HAP-1 (cell line): ENCODE data around the gene ADPRM.

Source experiments
- DNase-seq, 2 experiments: peaks; one replicate each; pipeline ENCODE4 v3.0.0-alpha.2; 2016 to 2020; ENCODE audit warnings: low spot score in 2 of 2
- H3K27me3 ChIP-seq: fragments of 250-450 bp; sonication (Bioruptor Pico); 2 replicates; pipeline ENCODE4 v1.5.1; 2020; ENCODE audit warnings: low read depth, mild to moderate bottlenecking, moderate library complexity
- H3K36me3 ChIP-seq: fragments of 250-450 bp; sonication (Bioruptor Pico); replicated peaks from 2 replicates; pipeline ENCODE4 v1.5.1; 2020; ENCODE audit warnings: mild to moderate bottlenecking
- H3K4me1 ChIP-seq: fragments of 250-450 bp; sonication (Bioruptor Pico); 2 replicates; pipeline ENCODE4 v1.5.1; 2020; ENCODE audit warnings: mild to moderate bottlenecking
- H3K4me3 ChIP-seq: fragments of 250-450 bp; sonication (Bioruptor Pico); 2 replicates; pipeline ENCODE4 v1.5.1; 2020; ENCODE audit warnings: mild to moderate bottlenecking, moderate library complexity
- H3K9me3 ChIP-seq: fragments of 250-450 bp; sonication (Bioruptor Pico); 2 replicates; pipeline ENCODE4 v1.5.1; 2020; ENCODE audit warnings: mild to moderate bottlenecking, moderate library complexity
- in situ Hi-C: fragments of 300-500 bp; cut with MboI; formaldehyde crosslinking; loops from 3 replicates; pipeline ENCODE4 v1.14.3; 2020; ENCODE audit warnings: low sequenced_read_pairs, inconsistent platforms, mixed read lengths

Gene ADPRM, protein sequence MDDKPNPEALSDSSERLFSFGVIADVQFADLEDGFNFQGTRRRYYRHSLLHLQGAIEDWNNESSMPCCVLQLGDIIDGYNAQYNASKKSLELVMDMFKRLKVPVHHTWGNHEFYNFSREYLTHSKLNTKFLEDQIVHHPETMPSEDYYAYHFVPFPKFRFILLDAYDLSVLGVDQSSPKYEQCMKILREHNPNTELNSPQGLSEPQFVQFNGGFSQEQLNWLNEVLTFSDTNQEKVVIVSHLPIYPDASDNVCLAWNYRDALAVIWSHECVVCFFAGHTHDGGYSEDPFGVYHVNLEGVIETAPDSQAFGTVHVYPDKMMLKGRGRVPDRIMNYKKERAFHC

DNA sequence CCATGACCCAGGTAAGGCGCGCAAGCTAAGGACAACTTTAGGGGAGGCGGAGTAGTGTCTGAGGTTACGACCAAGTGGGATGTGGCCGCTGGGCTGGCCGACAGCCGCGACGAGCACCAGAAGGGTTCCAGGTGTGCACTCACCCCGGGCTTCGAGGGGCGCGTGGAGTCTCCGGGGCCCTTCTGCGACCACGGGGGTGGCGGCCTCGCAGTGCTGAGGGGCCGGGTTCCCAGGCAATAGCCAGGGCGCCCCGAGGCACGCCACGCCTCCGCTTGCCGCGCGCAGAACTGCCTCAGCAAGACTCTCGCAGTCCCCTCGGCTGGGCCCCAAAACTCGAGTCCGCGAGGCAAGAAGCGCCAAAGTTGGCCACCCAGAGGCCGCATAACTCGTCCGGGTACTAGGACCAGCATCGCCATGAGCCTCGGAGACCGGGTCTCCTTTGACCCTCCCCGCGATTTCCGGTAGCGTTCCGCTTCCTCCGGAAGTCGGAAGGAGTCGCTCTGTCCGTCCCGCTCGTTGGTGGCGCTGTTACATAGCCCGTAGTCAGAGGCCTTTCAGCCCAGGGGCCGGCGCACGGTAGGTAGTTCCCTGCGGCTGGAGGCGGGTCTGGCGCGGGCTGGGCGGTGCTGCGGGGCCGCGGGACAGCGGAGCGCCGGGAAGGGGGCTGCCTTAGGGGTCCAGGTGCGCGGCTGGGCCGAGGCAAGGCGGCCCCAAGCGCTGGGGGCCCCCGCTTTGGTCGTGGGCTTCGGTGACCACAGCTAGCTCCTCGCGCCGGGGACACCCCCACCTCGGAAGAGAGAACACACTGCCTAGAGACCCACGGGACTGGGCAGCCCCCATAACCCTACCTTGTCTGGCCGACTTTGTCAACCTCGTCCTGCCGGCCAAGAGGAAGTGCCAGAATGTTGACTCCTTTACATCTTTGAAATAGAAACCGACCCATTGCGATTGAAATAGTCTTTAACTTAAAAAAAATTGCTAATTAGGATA is at the start of gene ADPRM, which contains the start of gene SCO1:
Gene ADPRM (plus strand): TSS at position 503 of the 990 bp plus-strand sequence. CDS start 7,333 bp downstream, outside the sequence.
Gene SCO1 (minus strand): TSS at position 442 of the 990 bp plus-strand sequence. CDS start 26 bp downstream, at position 416.
- H3K9me3 ChIP-seq, result no peaks in the 10 kb centered on the region
- peaks cover 12% of the 10 kb centered on the region for H3K4me1 ChIP-seq
- DNase-seq, result peak; percentile 82 to 94
- in situ Hi-C loops, result no loop called here
- no peaks in the 10 kb centered on the region for H3K27me3 ChIP-seq
- peaks cover 31% of the 10 kb centered on the region for H3K36me3 ChIP-seq
- peak within 1 kb of the TSS; percentile 92 for H3K4me3 ChIP-seq

DNA sequence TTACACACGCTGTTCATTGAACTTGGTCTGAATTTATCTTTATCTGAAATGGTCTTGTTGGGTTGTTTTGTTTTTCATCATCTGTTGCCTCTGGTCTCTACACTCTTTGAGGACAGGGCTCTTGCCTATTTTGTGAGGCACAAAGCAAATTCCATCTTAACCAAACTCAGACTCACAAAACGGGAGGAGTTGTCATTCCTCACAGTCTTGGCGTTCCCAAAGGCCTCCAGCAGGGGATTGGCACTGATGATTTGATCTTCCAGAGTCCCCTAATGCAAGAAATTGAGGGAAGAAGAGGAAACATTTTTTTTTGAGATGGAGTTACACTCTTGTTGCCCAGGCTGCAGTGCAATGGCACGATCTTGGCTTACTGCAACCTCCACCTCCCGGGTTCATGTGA is 49.0 kb upstream of the ADPRM start:
- Histone ChIP-seq H3K4me3 (no peak overlapping the region), H3K27me3 (no peaks in the 10 kb centered on the region), H3K9me3 (no peaks in the 10 kb centered on the region), H3K36me3 (no peaks in the 10 kb centered on the region), H3K4me1 (no peaks in the 10 kb centered on the region)
- DNase-seq, result no peak
- in situ Hi-C loops, result loop anchor here (5.0 kb wide), 1 partner anchor 194 kb away; no protein-coding TSS in a partner anchor

DNA sequence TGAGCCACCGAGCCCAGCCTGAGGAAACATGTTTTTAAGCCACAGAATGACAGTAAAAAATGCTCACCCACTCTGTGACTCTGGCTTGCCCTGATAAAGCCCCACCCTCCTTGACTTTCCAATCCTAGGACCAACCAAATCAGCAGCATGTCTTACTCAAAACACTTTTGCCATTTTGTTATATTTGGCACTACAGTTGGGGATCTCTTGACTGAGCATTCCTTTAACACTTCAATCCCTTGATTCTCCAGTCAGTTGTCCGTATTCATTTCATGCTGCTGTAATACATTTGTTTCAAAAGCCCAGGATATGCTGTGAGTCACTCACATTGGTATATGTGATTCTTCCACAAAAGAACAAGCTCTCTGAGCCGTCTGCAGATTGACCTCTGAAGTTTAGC is 48.4 kb upstream of the ADPRM start:
- Histone ChIP-seq H3K4me1 (no peaks in the 10 kb centered on the region), H3K36me3 (no peaks in the 10 kb centered on the region), H3K27me3 (no peaks in the 10 kb centered on the region), H3K4me3 (no peak overlapping the region), H3K9me3 (no peaks in the 10 kb centered on the region)
- no peak for DNase-seq
- in situ Hi-C loops, result loop anchor here (5.0 kb wide), 1 partner anchor 193 kb away; no protein-coding TSS in a partner anchor

DNA sequence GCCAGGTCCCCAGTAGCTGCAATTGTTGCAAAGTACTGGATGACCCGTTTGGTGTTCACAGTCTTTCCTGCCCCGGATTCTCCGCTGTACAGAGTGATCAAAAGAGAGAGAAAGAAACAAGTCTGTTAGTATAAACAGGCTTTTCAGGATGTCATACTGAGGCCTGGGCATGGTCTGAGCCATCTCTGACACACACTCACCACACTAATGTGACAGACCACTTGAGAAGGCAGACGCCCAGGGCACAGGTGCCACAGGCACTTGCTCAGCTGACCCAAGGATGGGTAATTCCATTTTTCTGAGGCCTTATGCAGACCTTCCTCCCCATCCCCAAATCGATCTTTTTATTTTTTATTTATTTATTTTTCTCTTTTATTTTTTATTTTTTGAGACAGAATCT is 47.8 kb upstream of the ADPRM start:
- in situ Hi-C loops, result loop anchor here (5.0 to 25.0 kb wide), 2 partner anchors 193 to 1338 kb away; partner anchors contain the start of gene ZNF18
- H3K27me3 ChIP-seq, result no peaks in the 10 kb centered on the region
- no peaks in the 10 kb centered on the region for H3K4me1 ChIP-seq
- H3K36me3 ChIP-seq, result no peaks in the 10 kb centered on the region
- no peak overlapping the region for H3K4me3 ChIP-seq
- no peak for DNase-seq
- H3K9me3 ChIP-seq, result no peaks in the 10 kb centered on the region

DNA sequence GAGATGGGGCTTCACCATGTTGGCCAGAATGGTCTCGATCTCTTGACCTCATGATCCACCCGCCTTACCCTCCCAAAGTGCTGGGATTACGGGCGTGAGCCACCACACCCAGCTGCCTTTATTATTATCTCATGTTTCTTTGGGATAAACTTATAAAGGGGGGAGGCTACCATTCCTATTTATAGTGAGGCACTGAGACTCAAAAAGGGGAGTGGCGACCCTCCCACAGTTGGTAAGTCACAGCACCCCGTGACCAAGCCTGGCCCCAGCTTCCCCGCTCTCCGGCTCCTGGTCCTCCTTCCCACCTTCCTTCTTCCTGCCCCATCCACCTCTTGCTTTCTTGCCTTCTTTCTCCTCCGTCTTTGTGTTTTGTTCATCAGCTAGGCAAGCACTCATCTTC is 45.5 kb upstream of the ADPRM start:
- DNase-seq, result no peak
- H3K27me3 ChIP-seq, result no peaks in the 10 kb centered on the region
- no peaks in the 10 kb centered on the region for H3K9me3 ChIP-seq
- in situ Hi-C loops, result loop anchor here (25.0 kb wide), 1 partner anchor 1335 kb away; the partner anchor contains the start of gene ZNF18
- H3K36me3 ChIP-seq, result no peaks in the 10 kb centered on the region
- no peaks in the 10 kb centered on the region for H3K4me1 ChIP-seq
- no peak overlapping the region for H3K4me3 ChIP-seq

DNA sequence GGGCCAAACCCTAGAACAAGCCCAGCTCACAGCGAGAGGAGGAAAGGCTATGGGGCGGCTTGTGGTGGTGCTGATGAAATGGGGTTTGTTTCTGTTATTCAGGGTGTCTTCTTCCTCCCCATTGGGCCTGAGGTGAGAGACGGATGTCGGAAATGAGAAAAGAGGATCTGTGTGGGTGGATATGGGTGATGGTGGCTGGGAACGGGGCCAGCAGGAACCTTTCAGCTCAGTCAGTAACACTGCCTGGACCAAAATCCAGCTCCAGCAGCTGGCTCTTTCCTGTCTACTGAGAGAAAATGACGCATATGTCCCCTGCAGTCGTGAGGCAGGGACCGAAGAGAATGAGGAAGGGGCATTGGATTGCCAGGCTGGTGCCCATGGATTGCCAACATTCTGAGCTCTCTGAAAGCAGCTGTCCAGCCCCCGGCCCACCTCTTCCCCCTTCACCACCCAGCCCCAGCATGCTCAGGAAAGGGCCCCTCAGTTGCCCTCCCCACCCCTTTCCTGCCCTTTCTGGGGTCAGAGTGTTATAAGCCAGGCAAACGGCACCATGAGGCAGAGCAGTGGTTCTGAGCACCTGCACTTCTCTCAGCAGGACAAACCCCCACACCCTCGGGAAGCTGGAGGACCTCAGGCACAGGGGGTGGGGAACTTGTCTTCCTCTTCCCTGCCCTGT is 44.3 kb upstream of the ADPRM start:
- no peaks in the 10 kb centered on the region for H3K9me3 ChIP-seq
- no peak for DNase-seq
- H3K4me3 ChIP-seq, result no peak overlapping the region
- H3K27me3 ChIP-seq, result no peaks in the 10 kb centered on the region
- no peaks in the 10 kb centered on the region for H3K4me1 ChIP-seq
- in situ Hi-C loops, result loop anchor here (25.0 kb wide), 1 partner anchor 1334 kb away; the partner anchor contains the start of gene ZNF18
- H3K36me3 ChIP-seq, result no peaks in the 10 kb centered on the region

DNA sequence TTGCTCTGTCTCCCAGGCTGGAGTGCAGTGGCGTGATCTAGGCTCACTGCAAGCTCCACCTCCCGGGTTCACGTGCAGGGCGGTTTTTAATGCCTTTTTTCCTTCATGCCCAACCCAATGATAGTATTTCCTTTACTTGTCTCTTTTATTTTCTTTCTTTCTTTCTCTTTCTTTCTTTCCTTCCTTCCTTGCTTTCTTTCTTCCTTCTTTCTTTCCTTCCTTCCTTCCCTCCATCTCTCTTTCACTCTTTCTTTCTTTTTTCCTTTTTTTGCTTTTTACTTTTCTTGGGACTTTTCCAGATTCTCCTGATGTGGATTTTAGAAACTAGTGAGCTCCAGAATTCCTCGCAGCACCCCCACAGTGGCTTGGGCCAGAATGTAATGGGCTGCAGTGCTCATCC is 43.4 kb upstream of the ADPRM start:
- DNase-seq, result no peak
- in situ Hi-C loops, result loop anchor here (25.0 kb wide), 1 partner anchor 1333 kb away; the partner anchor contains the start of gene ZNF18
- Histone ChIP-seq H3K27me3 (no peaks in the 10 kb centered on the region), H3K4me1 (no peaks in the 10 kb centered on the region), H3K4me3 (no peak overlapping the region), H3K9me3 (no peaks in the 10 kb centered on the region), H3K36me3 (no peaks in the 10 kb centered on the region)

DNA sequence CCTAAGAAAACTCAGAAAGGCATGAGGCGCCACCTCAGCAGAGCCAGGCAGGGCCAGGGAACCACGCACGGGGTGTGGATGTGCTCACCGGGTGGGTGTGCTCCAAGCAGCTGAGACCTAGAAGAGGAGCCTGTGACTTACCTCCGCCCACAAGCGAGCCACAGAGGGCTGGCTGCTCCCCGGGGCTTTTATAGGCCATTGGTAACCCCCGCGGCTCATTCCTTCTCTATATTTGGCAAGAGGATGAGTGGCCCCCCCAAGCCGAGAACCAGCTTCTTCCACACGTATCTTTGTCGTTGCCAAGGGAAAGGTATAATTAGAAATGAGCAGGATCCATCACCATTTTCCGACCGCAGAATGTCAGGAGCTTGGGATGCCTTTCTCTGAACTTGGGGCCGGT is 40.2 kb upstream of the ADPRM start, which contains the start of gene MYH3:
Gene MYH3 (minus strand): TSS at position 162 of the 400 bp plus-strand sequence. CDS start 2,245 bp downstream, outside the sequence.
- no peak for DNase-seq
- in situ Hi-C loops, result loop anchor here (25.0 kb wide), 1 partner anchor 1330 kb away; the partner anchor contains the start of gene ZNF18
- Histone ChIP-seq H3K4me3 (no peak within 1 kb of the TSS), H3K4me1 (no peaks in the 10 kb centered on the region), H3K36me3 (no peaks in the 10 kb centered on the region), H3K27me3 (no peaks in the 10 kb centered on the region), H3K9me3 (no peaks in the 10 kb centered on the region)

DNA sequence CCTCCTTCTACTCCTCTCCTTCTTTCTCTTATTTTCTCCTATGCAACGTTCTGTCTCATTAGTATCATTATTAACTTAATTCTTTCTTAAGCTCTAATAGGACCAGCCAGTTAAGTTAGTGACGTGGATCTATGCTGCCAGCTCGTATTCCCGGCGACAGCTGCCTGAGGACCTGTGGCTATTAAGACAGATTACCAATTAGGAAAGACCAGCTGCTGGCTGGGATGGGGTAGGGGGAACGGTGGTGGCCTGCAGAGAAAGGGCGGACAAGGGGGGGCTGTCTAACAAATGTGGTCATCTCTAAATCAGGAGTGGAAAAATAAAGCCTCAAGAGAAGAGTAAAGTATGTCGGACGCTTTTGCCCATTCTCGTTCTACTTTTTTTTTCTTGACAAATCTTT is 39.5 kb upstream of the ADPRM start:
- in situ Hi-C loops, result loop anchor here (25.0 kb wide), 1 partner anchor 1329 kb away; the partner anchor contains the start of gene ZNF18

DNA sequence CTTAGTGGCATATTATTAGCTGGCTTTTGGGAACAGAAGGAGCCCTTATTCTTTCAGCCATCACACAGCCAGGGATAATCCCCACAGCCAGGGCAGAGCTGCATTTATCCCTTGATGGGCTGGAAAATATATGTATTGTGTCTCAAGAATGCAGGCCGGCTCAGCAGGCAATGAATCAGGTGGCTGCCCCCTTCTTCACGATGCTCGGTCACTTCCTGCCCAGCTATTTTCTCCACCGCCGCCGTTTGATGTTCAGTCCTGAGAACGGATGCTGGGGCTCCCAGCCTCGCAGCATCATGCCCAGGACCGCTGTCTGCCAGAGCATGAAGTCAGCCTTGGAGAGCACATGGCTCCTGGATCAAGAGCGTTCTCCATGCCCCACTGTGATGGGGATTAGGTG is 36.0 kb upstream of the ADPRM start:
- Histone ChIP-seq H3K9me3 (no peaks in the 10 kb centered on the region), H3K27me3 (no peaks in the 10 kb centered on the region), H3K36me3 (no peaks in the 10 kb centered on the region), H3K4me1 (no peaks in the 10 kb centered on the region), H3K4me3 (no peak overlapping the region)
- DNase-seq, result no peak
- in situ Hi-C loops, result loop anchor here (25.0 kb wide), 1 partner anchor 1326 kb away; the partner anchor contains the start of gene ZNF18

More for the DNA sequence above, 39.5 kb upstream of the ADPRM start:
- Histone ChIP-seq H3K36me3 (no peaks in the 10 kb centered on the region), H3K4me3 (no peak overlapping the region), H3K4me1 (no peaks in the 10 kb centered on the region), H3K27me3 (no peaks in the 10 kb centered on the region), H3K9me3 (no peaks in the 10 kb centered on the region)
- no peak for DNase-seq

DNA sequence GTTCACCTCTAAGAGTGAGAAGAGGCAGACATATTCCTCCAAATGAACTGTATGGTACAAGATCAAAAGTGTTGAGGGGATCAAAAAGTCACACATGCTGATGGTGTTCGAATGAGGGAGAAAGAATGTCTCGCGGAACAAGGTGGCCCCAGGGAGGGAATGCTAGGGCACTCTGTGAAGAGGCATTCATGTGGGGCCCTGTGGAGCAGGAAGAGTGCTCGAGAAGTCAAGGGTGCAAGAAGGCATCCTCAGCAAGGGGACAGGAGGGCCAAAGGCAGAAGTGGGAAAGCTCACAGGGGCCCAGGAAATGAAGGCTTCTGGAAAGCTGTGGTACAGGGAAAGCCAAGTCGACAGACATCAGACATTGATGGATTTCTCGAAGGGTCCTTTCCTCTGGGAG is 34.2 kb upstream of the ADPRM start:
- in situ Hi-C loops, result loop anchor here (25.0 kb wide), 1 partner anchor 1324 kb away; the partner anchor contains the start of gene ZNF18
- Histone ChIP-seq H3K27me3 (no peaks in the 10 kb centered on the region), H3K36me3 (no peaks in the 10 kb centered on the region), H3K4me3 (no peak overlapping the region), H3K9me3 (no peaks in the 10 kb centered on the region), H3K4me1 (no peaks in the 10 kb centered on the region)
- no peak for DNase-seq

DNA sequence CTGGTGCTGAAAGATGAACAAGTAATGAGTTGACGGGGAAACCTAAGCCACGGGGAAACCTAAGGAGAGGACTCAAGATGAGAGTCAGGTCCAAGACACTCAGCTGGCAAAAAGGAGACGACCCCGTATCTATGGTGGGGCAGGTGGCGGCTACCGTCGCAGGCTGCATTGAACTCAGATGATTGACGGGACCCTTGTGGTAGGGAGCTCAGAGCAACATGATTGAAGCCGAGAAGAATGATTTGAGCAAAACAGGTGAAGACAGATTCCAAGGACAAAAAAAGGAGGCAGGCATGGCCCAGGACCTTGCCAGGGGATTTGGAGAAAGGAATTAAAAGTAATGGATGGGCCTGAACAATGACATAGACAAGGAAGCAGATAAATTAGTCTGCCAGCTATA is 32.8 kb upstream of the ADPRM start:
- no peak for DNase-seq
- no peaks in the 10 kb centered on the region for H3K9me3 ChIP-seq
- in situ Hi-C loops, result loop anchor here (25.0 kb wide), 1 partner anchor 1323 kb away; the partner anchor contains the start of gene ZNF18
- H3K4me1 ChIP-seq, result no peaks in the 10 kb centered on the region
- no peak overlapping the region for H3K4me3 ChIP-seq
- no peaks in the 10 kb centered on the region for H3K27me3 ChIP-seq
- H3K36me3 ChIP-seq, result no peaks in the 10 kb centered on the region

DNA sequence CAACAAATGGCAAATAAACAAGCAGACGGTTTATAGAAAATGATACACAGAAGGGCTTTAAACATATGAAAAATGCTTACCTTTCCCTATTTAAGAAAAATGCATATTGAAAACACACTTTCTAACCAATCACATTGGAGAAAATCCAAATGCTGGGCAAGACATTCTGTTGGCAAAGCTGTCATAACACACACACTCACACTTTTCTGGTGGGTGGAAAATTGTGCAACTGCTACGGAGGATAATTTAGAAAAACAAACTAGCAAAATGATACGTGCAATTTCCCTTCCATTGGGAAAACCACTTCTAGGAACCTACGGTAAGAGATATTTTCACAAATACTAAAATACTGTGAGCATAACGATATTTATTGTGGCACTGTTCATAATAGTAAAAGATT is 30.5 kb upstream of the ADPRM start:
- H3K27me3 ChIP-seq, result no peaks in the 10 kb centered on the region
- DNase-seq, result no peak
- in situ Hi-C loops, result loop anchor here (25.0 kb wide), 1 partner anchor 1320 kb away; the partner anchor contains the start of gene ZNF18
- no peaks in the 10 kb centered on the region for H3K36me3 ChIP-seq
- no peak overlapping the region for H3K4me3 ChIP-seq
- no peaks in the 10 kb centered on the region for H3K9me3 ChIP-seq
- H3K4me1 ChIP-seq, result no peaks in the 10 kb centered on the region
